ENCODE measurements around the gene GPR160. TPM values are rescaled to one million over a fixed set of nuclear protein-coding genes. Genes with fewer than 3 reads are reported as not detected.
A peak's percentile ranks its signal among the peaks of the same experiment; 100 is the strongest.
"Not testable (repeated sequence)": the region's sequence is repeated elsewhere in the genome, so short reads cannot be mapped to it uniquely, and the experiment has no call there.

The GPR160 gene, protein sequence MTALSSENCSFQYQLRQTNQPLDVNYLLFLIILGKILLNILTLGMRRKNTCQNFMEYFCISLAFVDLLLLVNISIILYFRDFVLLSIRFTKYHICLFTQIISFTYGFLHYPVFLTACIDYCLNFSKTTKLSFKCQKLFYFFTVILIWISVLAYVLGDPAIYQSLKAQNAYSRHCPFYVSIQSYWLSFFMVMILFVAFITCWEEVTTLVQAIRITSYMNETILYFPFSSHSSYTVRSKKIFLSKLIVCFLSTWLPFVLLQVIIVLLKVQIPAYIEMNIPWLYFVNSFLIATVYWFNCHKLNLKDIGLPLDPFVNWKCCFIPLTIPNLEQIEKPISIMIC
- 0.17 TPM for polyA plus RNA-seq (2013, experiment 1 of 2; ENCODE audit: insufficient read length)
- 0.43 TPM for polyA plus RNA-seq (2013, experiment 2 of 2; ENCODE audit: insufficient read length)

DNA sequence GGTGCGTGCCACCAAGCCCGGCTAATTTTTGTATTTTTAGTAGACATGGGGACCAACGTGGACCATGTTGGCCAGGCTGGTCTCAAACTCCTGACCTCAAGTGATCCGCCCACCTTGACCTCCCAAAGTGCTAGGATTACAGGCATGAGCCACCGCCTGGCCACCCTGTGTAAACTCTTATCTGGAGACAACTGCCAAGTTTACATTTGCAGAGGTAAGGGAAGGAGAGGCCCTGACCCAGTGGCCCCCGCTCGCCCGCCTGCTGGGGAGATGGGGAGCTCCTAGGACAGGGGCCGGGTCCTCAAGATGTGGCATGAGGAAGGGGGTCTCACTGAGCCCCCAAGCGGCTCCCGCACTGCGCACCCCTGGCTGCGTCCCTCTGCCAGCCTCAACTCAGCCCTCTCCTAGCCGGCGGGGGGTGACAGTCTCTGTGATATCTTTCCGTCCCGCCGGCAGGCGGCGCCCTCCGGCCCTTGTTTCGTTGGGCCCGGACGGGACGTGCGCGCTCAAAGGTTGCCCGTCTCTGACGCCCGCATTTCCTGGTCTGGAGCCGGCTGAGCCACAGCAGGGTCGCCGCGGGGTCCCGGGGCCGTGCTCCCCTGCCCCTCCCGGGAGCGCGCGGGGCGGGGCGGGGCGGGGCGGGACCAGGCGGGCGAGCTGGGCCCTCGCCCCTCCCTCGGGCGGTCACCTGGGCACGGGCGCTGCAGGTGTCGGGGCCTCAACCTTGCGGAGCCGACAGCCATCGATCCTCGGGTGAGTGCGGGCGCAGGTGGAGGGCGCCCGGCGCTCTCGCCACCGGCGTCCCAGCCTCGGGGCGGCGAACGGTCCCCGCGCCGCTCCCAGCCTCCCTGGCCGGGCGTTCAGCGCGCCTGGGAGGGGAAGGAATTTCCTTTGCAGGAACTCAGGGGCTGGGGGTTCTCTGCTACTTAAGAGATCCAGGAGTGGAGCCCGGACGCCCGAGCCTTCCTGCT, at the start of gene GPR160:
Gene GPR160, plus strand, starts transcription at position 533 of the 971 bp plus-strand sequence. CDS start 45,978 bp downstream, outside the sequence.
- DNase-seq = peak; percentile 41

DNA sequence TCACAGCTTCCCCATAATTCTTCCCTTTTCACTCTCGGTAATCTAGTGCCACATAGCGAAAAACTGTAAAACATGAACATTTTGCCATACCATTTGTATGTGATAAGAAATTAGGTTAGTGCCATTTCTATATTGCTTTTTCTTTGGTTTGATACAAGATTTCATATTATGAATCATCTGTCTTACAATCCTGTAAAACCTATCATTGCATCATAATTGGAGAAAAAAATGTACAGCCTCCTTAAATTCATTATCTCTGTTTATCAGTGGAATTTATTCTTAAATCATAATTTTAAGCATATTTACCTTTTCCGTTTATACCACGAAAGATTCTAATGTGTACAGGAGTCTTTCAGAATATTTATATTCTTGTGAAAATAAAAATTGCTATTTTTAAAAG, 47.4 kb upstream of the GPR160 start:
- DNase-seq = no peak

DNA sequence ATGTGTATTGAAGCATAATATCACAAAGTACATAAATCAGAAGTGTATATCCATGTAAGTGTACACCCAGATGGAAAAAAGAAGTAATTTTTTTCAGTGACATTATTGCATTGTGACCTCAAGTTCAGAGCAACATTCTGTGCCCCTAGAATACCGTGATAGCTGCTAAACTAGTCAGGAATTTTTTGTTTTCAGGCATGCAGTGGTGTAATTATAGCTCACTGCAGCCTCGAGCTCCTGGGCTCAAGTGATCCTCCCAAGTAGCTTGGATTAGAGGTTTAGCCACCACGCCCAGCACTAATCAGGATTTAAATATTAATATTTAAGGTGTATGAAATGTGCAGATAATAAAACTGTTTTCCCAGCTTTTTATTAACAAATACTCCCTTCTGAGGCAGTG, 45.6 kb upstream of the GPR160 start:
- no peak for DNase-seq

DNA sequence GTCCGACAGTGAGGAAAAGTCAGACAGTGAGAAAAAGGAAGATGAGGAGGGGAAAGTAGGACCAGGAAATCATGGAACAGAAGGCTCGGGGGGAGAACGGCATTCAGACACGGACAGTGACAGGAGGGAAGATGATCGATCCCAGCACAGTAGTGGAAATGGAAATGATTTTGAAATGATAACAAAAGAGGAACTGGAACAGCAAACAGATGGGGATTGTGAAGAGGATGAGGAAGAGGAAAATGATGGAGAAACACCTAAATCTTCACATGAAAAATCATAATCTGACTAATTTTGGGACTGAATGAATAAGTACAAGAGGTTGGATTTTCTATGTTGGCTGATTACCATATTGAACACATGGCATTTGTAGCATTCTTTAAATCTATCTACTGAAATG, 45.0 kb upstream of the GPR160 start:
- DNase-seq = no peak

DNA sequence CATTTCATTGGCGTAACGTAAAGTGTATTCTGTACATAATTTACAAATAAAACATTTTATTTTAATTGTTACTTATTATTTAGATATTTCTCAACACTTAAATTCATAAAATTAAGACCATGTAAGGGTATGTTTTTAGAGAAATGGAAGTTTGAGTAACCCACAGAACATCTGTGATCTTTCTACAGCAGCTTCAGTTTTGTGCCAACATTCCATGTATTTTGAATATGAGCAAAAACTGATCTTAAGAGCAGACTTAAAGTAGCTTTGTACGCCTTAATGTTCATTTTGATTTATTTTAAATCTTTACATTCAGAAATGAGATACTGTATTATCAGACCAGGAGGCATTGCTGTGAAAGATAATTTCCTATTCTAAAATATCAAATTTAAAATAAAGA, 44.0 kb upstream of the GPR160 start:
- no peak for DNase-seq

DNA sequence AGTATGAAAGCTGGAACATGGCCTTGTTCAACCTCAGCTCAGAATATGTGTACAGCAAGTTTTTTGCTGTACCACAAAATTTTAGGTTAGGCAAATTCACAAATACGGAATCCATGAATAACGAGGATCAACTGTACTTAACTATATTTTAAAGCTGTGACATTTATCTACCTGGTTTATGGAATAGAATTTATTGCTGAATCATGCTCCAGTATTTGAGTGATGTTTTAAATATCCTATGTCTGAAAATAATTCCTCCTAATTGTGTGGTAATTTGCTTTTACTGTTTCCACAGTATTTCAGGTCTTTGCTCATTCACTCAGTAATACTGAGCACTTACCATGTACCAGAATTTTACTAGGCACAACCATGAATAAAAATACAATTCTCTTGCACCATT, 41.7 kb upstream of the GPR160 start:
- no peak for DNase-seq

DNA sequence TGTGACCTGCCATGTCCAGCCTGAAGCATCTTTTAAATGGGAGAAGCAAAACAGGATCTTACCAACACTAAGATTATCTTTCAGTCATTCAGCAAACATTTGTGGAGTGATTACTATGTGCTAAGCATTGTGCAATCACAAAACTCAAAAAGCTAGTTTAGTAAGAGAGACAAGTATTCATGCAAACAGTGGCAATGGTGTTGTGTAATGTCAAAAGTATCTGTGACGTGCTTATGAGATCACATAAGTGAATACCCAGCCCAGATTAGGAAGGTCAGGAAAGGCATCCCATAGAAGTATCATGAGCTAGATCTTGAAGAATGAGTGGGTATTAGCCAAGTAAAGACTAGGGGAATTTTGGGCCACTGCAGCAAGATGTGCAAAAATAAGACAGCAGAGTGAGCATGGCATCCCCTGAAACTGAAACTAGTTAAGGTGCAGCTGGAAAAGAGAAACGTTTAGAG, 39.1 kb upstream of the GPR160 start:
- DNase-seq = peak; percentile 71

DNA sequence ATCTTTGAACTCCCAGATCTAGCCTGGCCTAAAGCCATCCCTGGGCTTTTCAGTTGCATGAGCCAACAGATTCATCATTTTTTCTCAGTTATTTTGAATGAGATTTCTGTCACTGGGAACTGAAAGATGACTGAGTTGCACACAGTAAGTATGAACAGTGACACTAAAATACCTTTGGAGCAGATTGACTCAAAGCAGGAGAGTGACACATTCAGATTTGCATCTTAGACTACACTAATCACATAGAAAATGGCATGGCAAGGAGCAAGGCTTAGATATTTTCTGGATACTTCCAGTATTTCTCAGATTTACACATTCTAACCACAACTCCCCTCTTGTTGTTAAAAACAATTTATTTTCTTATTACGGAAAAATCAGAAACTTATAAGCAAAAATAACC, 38.4 kb upstream of the GPR160 start:
- no peak for DNase-seq

DNA sequence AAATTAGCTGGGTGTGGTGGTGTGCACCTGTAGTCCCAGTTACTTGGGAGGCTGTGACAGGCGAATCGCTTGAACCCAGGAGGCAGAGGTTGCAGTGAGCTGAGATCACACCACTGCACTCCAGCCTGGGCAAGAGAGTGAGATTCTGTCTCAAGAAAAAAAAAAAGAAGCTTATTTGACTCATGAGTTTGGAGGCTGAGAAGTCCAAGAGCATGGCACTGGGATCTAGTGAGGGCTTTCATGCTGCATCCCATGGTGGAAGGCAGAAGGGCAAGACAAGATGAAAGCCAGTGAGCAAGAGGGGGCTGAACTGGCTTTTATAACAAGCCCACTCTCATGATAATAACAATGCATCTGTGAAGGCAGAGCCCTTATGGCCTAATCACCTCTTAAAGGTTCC, 37.7 kb upstream of the GPR160 start:
- no peak for DNase-seq

DNA sequence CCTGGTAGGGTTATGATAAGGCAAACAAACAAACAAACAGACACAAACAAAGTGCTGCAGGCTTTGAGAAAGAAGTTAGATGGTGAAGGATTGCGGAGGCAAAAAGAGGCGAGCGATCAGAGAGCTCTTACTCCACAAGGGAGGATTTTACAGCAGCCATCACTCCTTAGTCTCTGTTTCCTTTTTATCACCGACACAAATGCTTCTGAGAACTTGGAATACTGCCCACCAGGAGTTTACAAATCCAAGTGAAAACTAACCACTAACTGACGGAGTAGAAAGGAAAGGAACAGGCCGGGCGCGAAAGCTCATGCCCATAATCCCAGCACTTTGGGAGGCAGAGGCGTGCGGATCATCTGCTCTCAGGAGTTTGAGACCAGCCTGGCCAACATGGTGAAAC, 35.6 kb upstream of the GPR160 start:
- DNase-seq = no peak

DNA sequence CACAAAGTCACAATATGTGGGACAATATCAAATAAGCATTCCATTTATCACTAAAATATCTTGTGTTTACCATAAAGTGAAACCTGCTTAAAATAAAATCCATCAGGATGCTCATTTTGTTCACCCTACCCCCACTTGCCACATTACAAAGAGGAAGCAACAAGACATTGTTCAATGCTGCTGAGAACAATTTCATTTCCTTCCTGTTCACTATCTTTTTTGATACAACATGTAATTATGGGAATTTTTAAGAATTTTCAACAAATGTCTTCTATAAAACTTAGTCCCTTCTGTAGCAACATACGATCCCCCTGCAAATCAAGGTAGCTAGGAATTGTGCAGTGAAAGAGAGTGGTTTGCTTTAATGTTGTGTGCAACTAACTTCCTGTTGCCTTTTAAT, 34.9 kb upstream of the GPR160 start:
- no peak for DNase-seq

DNA sequence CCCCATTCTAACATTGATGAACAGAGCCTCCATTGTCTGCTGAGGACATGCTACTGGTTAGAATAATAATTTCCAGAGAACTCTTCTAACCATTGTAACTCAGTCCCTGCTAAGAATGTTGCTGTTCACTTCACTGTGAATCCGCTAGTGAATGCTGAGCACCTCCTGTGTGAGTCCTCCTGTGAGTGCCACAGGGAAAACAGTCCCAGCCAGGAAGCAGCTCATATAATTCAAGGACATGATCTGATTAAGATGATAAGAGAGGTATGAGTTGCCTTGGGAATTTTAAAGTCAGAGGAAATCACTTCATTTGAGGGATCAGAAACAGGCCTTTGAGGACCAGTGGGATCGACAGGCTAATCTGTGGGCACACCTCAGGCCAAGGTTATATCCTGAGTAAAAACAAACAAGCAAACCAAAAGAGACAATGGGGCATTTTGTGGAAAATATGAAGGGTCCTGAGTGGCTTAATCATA, 33.9 kb upstream of the GPR160 start:
- DNase-seq = no peak

DNA sequence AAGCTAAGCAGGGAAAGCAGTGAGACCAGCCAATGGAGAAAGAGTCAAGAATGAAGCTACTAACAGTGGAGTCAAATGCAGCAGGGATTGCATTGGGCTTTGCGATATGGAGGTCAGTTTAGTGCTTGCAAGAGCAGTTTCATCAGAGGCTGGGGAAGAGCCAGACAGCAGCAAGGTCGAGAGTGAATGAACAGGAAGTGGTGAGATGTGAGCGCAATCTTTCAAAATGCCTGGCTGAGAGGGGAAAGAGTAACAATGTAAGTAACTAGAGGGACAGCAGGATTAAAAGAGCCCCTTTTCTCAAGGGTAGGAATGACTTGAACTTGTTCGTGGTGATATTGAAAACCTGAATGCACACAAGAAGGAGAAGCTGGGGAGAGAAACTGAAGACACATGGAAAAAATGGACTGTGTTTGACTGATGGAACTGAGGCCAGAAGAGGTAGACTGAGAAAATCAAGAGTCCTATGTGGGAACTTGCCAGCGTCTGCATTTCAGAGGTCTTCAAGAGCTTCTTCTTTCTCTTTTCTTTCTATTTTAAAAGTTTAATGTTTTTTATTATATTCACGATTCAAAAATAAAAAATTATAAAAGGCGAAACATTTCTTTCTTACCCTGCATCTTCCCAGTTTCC, 30.6 kb upstream of the GPR160 start:
- DNase-seq = peak; percentile 27

DNA sequence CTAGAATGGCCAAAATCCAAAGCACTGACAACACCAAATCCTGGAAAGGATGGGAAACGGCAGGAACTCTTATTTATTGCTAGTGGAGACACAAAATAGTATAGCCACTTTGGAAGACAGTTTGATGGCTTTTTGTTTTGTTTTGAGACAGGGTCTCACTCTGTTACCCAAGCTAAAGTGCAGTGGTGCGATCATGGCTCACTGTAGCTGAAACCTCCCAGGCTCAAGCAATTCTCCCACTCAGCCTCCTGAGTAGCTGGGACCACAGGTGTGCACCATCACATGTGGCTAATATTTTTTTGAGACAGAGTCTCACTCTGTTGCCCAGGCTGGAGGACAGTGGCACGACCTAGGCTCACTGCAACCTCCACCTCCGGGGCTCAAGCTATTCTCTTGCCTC, 27.3 kb upstream of the GPR160 start:
- no peak for DNase-seq

DNA sequence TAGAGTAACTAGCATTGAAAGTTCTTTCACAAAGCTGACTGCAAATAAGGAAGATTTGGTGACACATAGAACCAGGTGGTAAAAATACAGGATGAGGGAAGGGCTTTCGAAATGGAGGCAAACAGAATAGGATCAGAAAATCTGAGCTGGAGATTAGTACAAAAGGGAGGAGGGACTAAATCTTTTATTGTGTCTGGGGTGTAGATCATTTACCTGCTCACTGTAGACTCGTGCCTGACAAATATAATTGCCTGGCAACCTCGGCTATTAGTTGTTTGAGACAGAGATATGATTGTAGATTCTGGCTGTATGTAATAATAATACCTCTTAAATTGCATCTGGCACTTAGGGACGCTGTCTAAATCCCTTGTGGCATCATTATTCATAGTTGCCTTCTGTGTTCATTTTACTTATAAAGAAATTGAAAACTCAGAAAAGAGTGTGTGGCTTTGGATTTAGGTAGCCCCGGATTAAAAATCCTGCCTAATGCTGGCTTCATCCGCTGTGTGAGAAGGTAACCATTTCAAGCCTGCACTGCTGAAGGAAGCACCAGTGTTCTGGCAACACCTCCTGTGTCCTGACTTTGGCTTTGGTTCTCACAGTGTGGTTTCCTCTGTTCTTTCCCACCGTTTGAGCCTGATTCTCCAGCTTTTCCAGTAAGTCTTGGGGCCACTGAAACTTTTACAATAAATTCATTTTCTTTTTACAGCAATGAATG, 25.0 kb upstream of the GPR160 start:
- DNase-seq = no peak

DNA sequence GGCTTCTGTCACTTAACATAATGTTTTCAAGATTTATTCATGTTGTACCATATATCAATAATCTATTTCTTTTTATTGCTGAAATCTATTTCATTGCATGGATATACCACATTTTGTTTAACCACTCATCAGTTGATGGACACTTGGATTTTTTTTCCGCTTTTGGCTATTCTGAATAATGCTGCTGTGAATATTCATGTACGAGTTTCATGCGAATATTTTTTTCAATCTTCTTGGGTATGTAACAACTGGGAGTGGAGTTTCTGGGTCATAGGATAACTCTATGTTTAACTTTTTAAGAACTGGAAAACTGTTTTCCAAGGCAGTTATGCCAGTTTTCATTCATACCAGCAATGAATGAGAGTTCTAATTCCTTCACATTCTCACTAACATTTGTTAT, 21.7 kb upstream of the GPR160 start:
- no peak for DNase-seq

DNA sequence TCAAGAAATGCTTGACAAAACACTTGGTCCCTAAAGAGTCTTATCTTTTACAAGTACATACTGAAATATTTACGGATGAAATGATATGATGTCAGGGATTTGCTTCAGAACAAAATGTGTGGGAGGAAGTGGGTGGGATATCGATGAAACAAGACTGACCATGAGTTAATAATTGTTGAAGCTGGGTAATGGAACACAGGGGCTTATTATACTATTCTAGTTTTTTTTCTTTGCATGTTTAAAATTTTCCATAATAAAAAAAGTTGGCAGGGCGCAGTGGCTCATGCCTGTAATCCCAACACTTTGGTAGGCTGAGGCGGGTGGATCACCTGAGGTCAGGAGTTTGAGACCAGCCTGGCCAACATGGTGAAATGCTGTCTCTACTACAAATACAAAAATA, 18.5 kb upstream of the GPR160 start:
- DNase-seq = not testable (repeated sequence)

DNA sequence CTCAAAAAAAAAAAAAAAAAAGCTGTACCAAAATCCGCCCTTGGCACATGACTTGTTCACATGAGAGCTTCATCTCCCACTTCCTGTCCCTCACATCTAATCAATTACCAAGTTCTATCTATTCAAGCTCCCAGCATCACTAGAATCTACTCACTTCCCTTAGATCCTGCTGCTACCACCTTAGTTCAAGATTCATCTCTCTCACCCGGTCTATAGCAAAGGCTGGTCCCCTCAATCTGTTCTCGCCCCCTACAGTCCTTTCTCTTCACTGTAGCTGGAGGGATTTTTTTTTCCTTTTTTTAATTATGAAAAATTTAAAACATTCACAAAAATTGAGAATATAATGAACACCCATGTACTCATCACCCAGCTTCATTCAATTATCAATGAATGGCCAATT, 16.7 kb upstream of the GPR160 start:
- DNase-seq = no peak

DNA sequence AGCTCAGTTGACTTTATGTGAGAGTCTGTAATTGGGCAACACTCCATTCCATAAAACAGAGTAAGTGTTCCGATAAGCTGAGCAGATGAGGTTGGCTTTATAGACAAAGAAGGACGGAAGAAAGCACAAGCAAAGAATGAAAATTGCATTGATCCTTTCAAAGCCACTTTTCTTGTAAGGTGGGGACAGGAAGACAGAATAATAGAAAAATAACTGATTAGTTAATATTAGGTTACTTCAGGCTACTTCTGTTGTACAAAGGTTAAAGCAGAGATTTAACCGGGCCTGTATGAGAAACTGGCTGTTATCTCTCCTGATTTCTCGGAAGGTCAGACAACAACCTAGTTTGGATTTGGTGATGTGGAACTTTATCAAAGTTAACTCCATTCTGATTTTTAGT, 15.5 kb upstream of the GPR160 start:
- no peak for DNase-seq

DNA sequence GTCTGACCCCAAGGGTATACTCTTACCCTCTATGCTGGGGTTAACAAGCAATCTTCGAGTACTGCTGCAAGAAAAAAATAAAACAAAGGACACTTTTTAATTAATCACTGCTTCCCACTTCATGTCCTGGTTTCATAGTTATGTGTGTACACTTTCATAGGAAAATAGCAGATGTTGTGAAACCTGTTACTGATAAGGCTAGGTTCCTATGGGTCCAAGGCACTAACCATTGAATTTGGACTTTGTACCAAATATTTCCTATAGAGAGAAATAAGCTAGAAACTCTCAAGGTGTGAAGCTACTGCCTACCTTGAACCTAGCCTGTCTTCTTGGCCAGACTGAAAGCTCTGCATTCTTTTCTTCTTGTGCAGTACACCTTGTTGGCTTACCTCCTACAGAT, 14.6 kb upstream of the GPR160 start:
- DNase-seq = no peak

DNA sequence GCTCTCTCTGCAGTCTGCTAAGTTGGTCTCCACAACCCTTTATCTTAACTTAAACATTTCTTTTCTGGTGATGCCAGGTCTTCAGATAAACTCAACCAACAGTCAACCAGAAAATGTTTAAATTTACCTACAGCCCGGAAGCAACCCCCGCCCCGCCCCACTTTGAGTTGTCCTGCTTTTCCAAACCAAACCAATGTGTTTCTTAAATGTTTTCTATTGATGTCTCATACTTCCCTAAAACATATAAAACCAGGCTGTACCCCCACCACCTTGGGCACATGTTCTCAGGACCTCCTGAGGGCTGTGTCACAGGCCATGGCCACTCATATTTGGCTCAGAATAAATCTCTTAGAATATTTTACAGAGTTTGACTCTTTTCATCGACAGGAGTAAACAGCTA, 13.2 kb upstream of the GPR160 start:
- no peak for DNase-seq

All from fibroblast of skin of scalp (primary cell).